Immature natural killer cell (primary cell): ENCODE results near the gene COPS6. TPM values are rescaled to one million over a fixed set of nuclear protein-coding genes. Genes with fewer than 3 reads are reported as not detected.
A peak's percentile ranks its signal among the peaks of the same experiment; 100 is the strongest.

Experiments used
- DNase-seq, 3 donors: peaks; one replicate each; pipeline ENCODE4 v3.0.0; 2022; ENCODE audit warnings: mixed read lengths in 1 of 3
- H3K27ac Mint-ChIP-seq, 6 donors: one replicate each; pipeline ENCODE4 v1.8.0; 2020; ENCODE audit warnings: mixed read lengths in 6 of 6, mild to moderate bottlenecking in 5 of 6, inconsistent platforms in 4 of 6, moderate library complexity in 3 of 6
- H3K27me3 Mint-ChIP-seq, 3 donors: one replicate each; pipeline ENCODE4 v1.8.0; 2020 to 2021; ENCODE audit warnings: low read depth in 3 of 3, mild to moderate bottlenecking in 3 of 3, mixed read lengths in 3 of 3, moderate library complexity in 3 of 3, inconsistent platforms in 1 of 3
- H3K36me3 Mint-ChIP-seq, 3 donors: one replicate each; pipeline ENCODE4 v1.8.0; 2020; ENCODE audit warnings: mixed read lengths in 3 of 3, inconsistent platforms in 2 of 3, mild to moderate bottlenecking in 2 of 3
- H3K4me1 Mint-ChIP-seq, 2 donors: one replicate each; pipeline ENCODE4 v1.8.0; 2020; ENCODE audit warnings: inconsistent platforms in 2 of 2, mild to moderate bottlenecking in 2 of 2, mixed read lengths in 2 of 2, moderate library complexity in 1 of 2
- H3K4me3 Mint-ChIP-seq, 5 donors: one replicate each; pipeline ENCODE4 v1.8.0; 2020; ENCODE audit warnings: mild to moderate bottlenecking in 5 of 5, mixed read lengths in 5 of 5, inconsistent platforms in 3 of 5, moderate library complexity in 3 of 5
- H3K9me3 Mint-ChIP-seq, 6 donors: one replicate each; pipeline ENCODE4 v1.8.0; 2020; ENCODE audit warnings: mild to moderate bottlenecking in 6 of 6, mixed read lengths in 6 of 6, inconsistent platforms in 4 of 6, moderate library complexity in 3 of 6
- polyA plus RNA-seq, 3 donors: library from polyadenylated mRNA; unstranded; fragments of 300-500 nt; fragmentation: Illumina TruSeq; gene quantifications; one replicate each; pipeline ENCODE4 v1.2.3, GENCODE V29; 2021

COPS6 gene
- polyA plus RNA-seq, 3 donors from 2014 or later: 163 to 289 (median 163) TPM

- H3K36me3 Mint-ChIP-seq: peaks cover 0 to 3% (median 0%) of the 10 kb centered on the region in 3 donors
- no peak overlapping the region for H3K4me3 Mint-ChIP-seq
- peaks cover 25 to 32% (median 28%) of the 10 kb centered on the region in 3 donors for H3K27me3 Mint-ChIP-seq
- H3K9me3 Mint-ChIP-seq: no peaks in the 10 kb centered on the region
- peaks cover 35 to 46% of the 10 kb centered on the region in 2 donors for H3K4me1 Mint-ChIP-seq
- no peak for DNase-seq
- H3K27ac Mint-ChIP-seq: no peak overlapping the region
These were observed 3.3 kb upstream of the COPS6 start for GRCh38 chr7:100085515-100085914.

DNA sequence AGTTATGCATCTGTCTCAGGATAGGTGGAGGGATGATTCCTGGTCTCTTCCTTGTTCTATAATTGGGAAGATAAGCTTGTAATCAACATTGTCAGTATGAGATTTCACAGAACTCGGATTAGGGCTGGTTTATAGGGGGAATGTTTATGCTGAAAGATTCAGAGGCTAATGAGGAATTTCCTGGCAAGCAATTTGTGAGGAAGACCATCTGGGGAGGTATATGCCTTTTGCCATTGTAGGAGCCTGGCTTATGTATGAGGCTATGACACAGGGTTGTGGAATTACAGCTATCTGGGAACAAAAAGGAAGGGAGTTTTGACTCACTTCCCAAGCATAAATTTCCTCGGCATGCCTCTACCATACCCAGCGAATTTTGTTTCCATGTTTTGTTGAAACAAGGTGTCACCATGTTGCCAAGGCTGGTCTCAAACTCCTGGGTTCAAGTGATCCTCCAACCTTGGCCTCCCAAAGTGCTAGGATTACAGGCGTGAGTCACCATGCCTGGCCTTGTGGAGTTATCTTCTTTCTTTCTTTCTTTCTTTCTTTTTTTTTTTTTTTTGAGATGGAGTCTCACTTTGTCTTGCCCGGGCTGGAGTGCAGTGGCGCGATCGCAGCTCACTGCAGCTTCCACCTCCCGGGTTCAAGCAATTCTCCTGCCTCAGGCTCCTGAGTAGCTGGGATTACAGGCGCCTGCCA is 1.6 kb upstream of the COPS6 start:
- DNase-seq: no peak
- peaks cover 18 to 26% (median 23%) of the 10 kb centered on the region in 3 donors for H3K27me3 Mint-ChIP-seq
- peak overlapping the region in 4 of 6 donors; percentile 42 to 86 (median 56) for H3K27ac Mint-ChIP-seq
- peak overlapping the region; percentile 22 to 68 (median 63) for H3K4me3 Mint-ChIP-seq
- no peaks in the 10 kb centered on the region for H3K9me3 Mint-ChIP-seq
- H3K4me1 Mint-ChIP-seq: peaks cover 29 to 33% of the 10 kb centered on the region in 2 donors
- H3K36me3 Mint-ChIP-seq: peaks cover 0 to 16% (median 5%) of the 10 kb centered on the region in 3 donors

- DNase-seq: no peak
- H3K27ac Mint-ChIP-seq: peak overlapping the region; percentile 87 to 98 (median 94)
- peaks cover 0 to 25% (median 10%) of the 10 kb centered on the region in 3 donors for H3K36me3 Mint-ChIP-seq
- peaks cover 20 to 23% of the 10 kb centered on the region in 2 donors for H3K4me1 Mint-ChIP-seq
- H3K27me3 Mint-ChIP-seq: peaks cover 12 to 20% (median 18%) of the 10 kb centered on the region in 3 donors
- H3K9me3 Mint-ChIP-seq: no peaks in the 10 kb centered on the region
- peak overlapping the region; percentile 87 to 94 (median 89) for H3K4me3 Mint-ChIP-seq
These were observed 611 bp upstream of the COPS6 start for GRCh38 chr7:100088095-100088620.

DNA sequence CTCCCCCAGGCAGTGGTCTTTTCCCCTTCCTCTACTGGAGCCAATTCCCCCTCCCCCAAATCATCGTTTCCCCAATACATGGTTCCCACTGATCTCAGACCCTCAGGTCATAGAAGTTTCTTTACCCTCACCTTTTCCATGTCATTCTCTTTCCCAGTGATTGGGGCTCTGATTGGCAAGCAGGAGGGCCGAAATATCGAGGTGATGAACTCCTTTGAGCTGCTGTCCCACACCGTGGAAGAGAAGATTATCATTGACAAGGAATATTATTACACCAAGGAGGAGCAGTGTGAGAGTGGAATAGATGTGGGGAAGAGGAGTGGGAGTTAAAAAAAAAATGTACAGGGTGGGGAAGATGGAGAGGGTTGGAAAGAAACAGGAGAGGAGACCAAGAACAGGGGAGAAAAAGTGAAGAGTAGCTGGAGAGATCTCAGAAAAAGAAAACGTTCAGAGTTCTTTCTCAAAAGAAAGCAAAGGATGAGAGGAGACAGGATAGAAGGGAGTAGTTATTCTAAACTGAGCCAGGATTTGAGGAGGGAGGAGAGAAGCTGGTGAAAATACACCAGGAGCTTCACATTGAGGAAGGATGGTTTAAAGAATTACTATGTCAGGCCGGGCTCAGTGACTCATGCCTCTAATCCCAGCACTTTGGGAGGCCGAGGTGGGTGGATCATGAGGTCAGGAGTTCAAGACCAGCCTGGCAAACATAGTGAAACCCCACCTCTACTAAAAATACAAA is 858 bp downstream of the COPS6 start:
- Mint-ChIP-seq H3K27me3 (peaks cover 12 to 24% (median 18%) of the 10 kb centered on the region in 3 donors), H3K36me3 (peaks cover 0 to 26% (median 10%) of the 10 kb centered on the region in 3 donors), H3K27ac (peak overlapping the region; percentile 84 to 98 (median 90)), H3K4me1 (peaks cover 20 to 22% of the 10 kb centered on the region in 2 donors), H3K9me3 (no peaks in the 10 kb centered on the region), H3K4me3 (peak overlapping the region; percentile 87 to 94 (median 89))
- no peak for DNase-seq

DNA sequence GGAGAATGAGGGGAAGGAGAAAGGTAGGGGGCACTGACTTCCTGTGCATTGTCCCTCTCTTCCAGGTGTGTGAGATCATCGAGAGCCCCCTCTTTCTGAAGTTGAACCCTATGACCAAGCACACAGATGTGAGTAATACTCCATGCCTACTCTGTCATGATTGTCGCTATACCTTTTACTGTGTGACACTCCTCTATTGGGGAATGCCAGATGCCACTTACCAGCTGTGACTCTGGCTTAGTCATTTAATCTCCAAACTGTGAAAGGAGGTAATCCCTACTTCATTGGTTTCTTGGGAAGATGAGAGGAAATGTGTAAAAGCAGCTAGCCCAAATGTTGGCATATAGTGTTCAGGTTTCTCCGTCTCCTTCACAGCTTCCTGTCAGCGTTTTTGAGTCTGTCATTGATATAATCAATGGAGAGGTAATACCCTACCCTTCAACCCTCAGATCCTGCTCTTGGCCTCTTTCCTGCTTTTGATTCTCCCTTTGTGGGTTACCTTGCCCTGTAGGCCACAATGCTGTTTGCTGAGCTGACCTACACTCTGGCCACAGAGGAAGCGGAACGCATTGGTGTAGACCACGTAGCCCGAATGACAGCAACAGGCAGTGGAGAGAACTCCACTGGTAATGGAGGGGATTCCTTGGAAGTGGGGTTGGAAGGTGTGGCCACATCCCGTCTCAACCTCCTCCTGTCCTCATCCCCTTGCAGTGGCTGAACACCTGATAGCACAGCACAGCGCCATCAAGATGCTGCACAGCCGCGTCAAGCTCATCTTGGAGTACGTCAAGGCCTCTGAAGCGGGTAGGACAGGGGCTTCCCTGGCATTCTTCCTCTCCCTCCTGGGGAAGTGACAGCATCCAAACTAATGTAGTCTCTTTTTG is 2.0 kb downstream of the COPS6 start:
- H3K4me1 Mint-ChIP-seq: peaks cover 20 to 22% of the 10 kb centered on the region in 2 donors
- DNase-seq: no peak
- H3K27ac Mint-ChIP-seq: peak overlapping the region; percentile 29 to 68 (median 60)
- H3K4me3 Mint-ChIP-seq: peak overlapping the region; percentile 38 to 64 (median 56)
- peaks cover 12 to 24% (median 18%) of the 10 kb centered on the region in 3 donors for H3K27me3 Mint-ChIP-seq
- no peaks in the 10 kb centered on the region for H3K9me3 Mint-ChIP-seq
- peaks cover 0 to 33% (median 10%) of the 10 kb centered on the region in 3 donors for H3K36me3 Mint-ChIP-seq

DNA sequence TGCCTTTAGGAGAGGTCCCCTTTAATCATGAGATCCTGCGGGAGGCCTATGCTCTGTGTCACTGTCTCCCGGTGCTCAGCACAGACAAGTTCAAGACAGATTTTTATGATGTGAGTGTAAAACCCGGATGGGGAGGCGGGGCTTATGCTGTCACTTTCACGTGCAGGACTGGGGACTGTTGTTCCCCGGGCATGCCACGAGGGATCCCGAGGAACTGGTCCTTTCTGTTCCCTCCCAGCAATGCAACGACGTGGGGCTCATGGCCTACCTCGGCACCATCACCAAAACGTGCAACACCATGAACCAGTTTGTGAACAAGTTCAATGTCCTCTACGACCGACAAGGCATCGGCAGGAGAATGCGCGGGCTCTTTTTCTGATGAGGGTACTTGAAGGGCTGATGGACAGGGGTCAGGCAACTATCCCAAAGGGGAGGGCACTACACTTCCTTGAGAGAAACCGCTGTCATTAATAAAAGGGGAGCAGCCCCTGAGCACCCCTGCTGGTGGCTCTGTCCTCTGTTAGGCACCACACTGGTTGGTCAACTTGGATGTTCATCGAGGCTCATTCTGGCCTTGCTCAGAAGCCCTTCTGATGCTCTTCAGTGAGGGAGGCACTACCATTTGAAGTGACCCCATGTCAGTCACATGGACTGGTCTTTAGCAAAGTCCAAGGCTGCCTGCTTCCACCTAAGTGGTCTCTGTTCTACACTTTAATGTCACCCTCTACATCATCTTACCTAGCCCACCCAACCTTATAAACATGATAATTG is 2.8 kb downstream of the COPS6 start:
- no peak for DNase-seq
- Mint-ChIP-seq H3K27me3 (peaks cover 12 to 24% (median 18%) of the 10 kb centered on the region in 3 donors), H3K27ac (peak overlapping the region in 5 of 6 donors; percentile 12 to 57 (median 49)), H3K4me3 (peak overlapping the region in 1 of 5 donors; percentile 33), H3K36me3 (peaks cover 0 to 36% (median 13%) of the 10 kb centered on the region in 3 donors), H3K9me3 (no peaks in the 10 kb centered on the region), H3K4me1 (peaks cover 20 to 22% of the 10 kb centered on the region in 2 donors)

DNA sequence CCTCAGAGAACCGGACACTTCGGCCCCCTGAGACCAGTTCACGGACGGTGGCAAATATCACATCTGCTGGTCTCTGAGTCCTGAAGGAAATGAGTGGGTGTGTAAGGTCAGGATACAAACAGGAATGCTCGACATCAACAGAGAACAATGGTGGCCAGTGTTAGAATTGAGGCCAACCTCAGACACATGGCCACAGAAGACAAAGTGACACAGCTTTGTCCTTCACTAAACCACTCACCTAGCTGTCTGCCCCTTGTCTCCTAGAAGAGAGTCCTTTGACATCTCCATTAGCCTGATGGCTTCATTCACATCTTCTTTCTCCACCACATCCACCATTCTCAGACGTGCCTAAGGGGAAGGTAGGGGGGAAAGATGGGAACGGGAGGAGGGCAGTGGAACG is 4.3 kb downstream of the COPS6 start:
- H3K4me1 Mint-ChIP-seq: peaks cover 21 to 31% of the 10 kb centered on the region in 2 donors
- DNase-seq: no peak
- peak overlapping the region in 2 of 6 donors; percentile 43 to 53 for H3K27ac Mint-ChIP-seq
- H3K4me3 Mint-ChIP-seq: no peak overlapping the region
- H3K27me3 Mint-ChIP-seq: peaks cover 14 to 22% (median 15%) of the 10 kb centered on the region in 3 donors
- peaks cover 9 to 47% (median 23%) of the 10 kb centered on the region in 3 donors for H3K36me3 Mint-ChIP-seq
- no peaks in the 10 kb centered on the region for H3K9me3 Mint-ChIP-seq

DNA sequence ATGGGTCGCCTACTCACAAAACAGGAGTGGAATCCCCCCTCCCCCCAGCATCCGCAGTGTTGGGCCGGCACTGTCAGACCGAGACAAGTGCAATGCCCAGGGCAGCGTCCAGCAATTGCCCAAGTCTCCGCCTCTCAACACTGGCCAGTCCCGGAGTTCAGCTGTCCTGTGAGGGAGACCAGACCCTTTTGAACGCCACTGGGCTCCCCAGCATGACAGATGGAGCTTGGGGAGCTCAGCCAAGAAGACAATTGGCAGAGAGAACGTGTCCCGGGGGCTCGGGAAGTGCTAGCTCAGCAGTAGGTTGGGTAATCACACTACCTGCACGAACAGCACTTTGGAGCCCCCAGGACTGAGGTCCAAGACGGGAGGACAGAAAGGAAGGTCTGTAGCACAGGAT is 4.7 kb downstream of the COPS6 start:
- no peaks in the 10 kb centered on the region for H3K9me3 Mint-ChIP-seq
- DNase-seq: no peak
- peak overlapping the region in 1 of 6 donors; percentile 53 for H3K27ac Mint-ChIP-seq
- peaks cover 12 to 51% (median 27%) of the 10 kb centered on the region in 3 donors for H3K36me3 Mint-ChIP-seq
- H3K27me3 Mint-ChIP-seq: peaks cover 12 to 20% (median 14%) of the 10 kb centered on the region in 3 donors
- H3K4me1 Mint-ChIP-seq: peaks cover 22 to 33% of the 10 kb centered on the region in 2 donors
- H3K4me3 Mint-ChIP-seq: no peak overlapping the region

DNA sequence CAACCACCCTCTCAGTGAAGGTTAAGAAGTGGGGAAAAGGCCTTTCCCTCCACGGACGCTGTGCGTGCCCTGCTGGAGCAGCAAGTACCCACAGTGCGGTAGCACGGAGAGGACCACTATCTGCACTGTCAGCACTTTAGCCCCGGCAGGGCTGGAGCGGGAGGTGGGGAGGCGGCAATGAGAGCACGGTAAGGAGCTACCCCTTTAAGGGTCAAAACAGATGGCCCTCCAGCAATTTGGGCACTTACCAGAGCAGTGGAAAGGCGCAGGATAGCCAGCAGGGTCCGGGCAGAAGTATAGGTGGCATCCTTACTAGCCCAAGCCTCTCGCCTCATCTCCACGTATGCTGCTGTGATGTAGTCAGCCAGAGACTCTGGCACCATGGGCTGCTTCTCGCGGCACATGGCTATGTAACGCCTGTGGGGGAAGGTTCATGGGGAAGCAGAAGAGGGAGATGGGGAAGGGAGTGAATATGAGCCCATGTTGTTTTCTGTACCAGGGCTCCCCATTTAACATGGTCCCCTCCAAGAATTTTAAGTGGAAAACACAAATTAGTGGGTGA is 5.2 kb downstream of the COPS6 start:
- Mint-ChIP-seq H3K4me1 (peaks cover 27 to 35% of the 10 kb centered on the region in 2 donors), H3K4me3 (no peak overlapping the region), H3K9me3 (no peaks in the 10 kb centered on the region), H3K27me3 (peaks cover 10 to 15% (median 11%) of the 10 kb centered on the region in 3 donors), H3K36me3 (peaks cover 17 to 56% (median 32%) of the 10 kb centered on the region in 3 donors), H3K27ac (no peak overlapping the region)
- no peak for DNase-seq

DNA sequence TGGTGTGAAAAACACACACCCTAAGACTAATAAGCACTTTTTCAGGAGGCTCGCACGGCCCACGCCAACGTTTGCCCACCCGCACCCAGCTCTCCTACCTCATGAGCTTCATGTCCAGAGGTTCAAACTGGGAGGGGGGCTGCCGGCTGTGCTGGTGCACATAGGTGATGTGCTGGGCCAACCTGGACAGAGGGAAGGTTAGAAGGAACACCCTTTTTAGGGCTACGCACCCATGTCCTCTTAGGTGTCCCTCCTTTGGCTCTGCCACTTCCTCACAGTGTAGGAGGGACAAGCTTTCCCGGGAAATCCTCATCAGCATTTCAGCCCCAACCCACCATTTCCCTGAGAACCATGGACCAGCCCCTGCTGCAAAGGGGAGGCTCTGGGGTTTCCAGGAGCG is 6.5 kb downstream of the COPS6 start:
- Mint-ChIP-seq H3K27ac (no peak overlapping the region), H3K27me3 (peaks cover 10 to 14% (median 13%) of the 10 kb centered on the region in 3 donors), H3K4me3 (no peak overlapping the region), H3K36me3 (peaks cover 18 to 60% (median 32%) of the 10 kb centered on the region in 3 donors), H3K9me3 (no peaks in the 10 kb centered on the region), H3K4me1 (peaks cover 31 to 37% of the 10 kb centered on the region in 2 donors)
- no peak for DNase-seq

GRCh38 chr7:100095704-100096103 is 6.9 kb downstream of the COPS6 start:
- Mint-ChIP-seq H3K36me3 (peaks cover 18 to 56% (median 32%) of the 10 kb centered on the region in 3 donors), H3K27me3 (peaks cover 14 to 17% (median 15%) of the 10 kb centered on the region in 3 donors), H3K27ac (peak overlapping the region in 1 of 6 donors; percentile 69), H3K4me3 (no peak overlapping the region), H3K4me1 (peaks cover 30 to 35% of the 10 kb centered on the region in 2 donors), H3K9me3 (no peaks in the 10 kb centered on the region)
- no peak for DNase-seq

DNA sequence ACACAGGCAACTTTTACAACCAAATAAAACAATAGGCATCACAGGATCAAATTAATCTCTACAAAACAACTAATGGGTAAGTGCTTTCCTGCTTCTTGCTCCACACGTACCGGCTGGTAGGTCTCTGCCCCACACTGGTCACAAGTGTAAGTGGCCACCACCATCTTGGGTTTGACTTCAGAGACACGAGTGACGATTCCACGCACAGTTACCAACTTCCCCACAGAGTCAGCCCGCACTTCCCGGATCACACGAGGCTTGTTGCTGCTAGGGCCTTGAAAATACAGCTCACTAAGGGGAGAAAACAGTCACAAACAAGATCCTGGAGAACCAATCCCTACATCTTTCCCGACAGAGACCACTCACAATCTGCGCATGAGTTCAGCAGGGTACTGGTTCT is 10.1 kb downstream of the COPS6 start:
- Mint-ChIP-seq H3K27ac (peak overlapping the region; percentile 89 to 98 (median 97)), H3K4me1 (peaks cover 38 to 42% of the 10 kb centered on the region in 2 donors), H3K9me3 (no peaks in the 10 kb centered on the region), H3K36me3 (peaks cover 20 to 35% (median 22%) of the 10 kb centered on the region in 3 donors), H3K27me3 (peaks cover 23 to 34% (median 32%) of the 10 kb centered on the region in 3 donors), H3K4me3 (peak overlapping the region; percentile 35 to 93 (median 67))
- no peak for DNase-seq
